Measurements from ENCODE around the gene INPP4B.

INPP4B gene

DNA sequence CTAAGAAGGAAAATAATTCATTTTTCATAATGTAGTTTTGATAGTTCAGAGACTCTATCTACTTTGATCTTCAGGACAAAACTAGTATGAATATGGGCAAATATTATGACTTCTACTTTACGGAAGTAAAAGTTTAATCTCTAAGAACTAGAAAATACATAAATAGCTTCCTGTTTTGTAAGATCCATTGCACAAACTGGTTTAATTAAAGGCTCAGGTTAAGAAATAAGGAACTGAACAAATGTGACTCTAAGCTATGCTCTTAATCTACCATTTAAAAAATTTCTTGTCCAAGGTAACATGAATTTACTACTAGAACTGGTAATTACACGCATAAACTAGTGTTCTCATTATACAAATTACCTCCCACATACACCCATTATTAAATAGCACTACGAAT is 360.6 kb downstream of the INPP4B start:
- no peak overlapping the region for H3K27ac ChIP-seq
- TF ChIP-seq ZFX (IDR thresholded peaks at IDR 0.05; ENCODE audit: borderline replicate concordance): no peak
- TF ChIP-seq, protein P1, sequence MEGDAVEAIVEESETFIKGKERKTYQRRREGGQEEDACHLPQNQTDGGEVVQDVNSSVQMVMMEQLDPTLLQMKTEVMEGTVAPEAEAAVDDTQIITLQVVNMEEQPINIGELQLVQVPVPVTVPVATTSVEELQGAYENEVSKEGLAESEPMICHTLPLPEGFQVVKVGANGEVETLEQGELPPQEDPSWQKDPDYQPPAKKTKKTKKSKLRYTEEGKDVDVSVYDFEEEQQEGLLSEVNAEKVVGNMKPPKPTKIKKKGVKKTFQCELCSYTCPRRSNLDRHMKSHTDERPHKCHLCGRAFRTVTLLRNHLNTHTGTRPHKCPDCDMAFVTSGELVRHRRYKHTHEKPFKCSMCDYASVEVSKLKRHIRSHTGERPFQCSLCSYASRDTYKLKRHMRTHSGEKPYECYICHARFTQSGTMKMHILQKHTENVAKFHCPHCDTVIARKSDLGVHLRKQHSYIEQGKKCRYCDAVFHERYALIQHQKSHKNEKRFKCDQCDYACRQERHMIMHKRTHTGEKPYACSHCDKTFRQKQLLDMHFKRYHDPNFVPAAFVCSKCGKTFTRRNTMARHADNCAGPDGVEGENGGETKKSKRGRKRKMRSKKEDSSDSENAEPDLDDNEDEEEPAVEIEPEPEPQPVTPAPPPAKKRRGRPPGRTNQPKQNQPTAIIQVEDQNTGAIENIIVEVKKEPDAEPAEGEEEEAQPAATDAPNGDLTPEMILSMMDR (IDR thresholded peaks at IDR 0.05): no peak

DNA sequence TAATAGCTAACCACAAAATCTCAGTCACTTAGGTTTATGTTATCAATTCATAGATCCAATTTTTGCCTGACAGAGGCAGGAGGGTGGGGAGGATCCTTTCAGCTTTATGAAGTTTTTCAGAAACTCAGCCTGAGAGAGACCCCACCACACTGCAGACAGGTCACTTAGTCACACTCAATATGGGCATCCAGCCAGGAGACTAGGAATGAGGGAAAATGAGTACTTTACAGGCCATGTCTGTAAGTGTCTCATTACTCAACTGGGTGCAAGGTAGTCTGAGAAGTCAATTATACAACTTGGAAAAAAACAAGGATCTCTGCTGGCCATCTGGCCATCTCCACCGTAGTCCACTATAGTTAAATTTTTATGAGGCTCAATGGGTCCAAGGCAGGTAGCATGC is 365.9 kb downstream of the INPP4B start:
- no peak overlapping the region for H3K27ac ChIP-seq
- TF ChIP-seq ZFX (IDR thresholded peaks at IDR 0.05; ENCODE audit: borderline replicate concordance): no peak
- TF ChIP-seq, protein P1 (IDR thresholded peaks at IDR 0.05): no peak

DNA sequence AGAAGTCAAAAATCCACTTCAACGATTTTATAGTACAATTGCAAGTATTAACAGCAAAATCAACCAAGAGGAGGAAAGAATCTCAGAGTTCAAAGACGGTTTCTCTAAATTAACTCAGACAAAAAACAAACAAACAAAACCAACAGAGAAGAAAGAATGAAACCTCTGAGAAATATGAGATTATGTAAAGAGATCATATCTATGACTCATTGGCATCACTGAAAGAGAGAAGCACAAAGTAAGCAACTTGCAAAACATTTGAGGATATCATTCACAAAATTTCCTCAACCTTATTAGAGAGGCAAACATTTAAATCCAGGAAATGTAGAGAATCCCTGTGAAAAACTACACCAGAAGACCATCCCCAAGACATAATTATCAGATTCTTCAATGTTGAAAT is 370.4 kb downstream of the INPP4B start:
- TF ChIP-seq, protein P1 (IDR thresholded peaks at IDR 0.05): no peak
- TF ChIP-seq ZFX (IDR thresholded peaks at IDR 0.05; ENCODE audit: borderline replicate concordance): no peak

DNA sequence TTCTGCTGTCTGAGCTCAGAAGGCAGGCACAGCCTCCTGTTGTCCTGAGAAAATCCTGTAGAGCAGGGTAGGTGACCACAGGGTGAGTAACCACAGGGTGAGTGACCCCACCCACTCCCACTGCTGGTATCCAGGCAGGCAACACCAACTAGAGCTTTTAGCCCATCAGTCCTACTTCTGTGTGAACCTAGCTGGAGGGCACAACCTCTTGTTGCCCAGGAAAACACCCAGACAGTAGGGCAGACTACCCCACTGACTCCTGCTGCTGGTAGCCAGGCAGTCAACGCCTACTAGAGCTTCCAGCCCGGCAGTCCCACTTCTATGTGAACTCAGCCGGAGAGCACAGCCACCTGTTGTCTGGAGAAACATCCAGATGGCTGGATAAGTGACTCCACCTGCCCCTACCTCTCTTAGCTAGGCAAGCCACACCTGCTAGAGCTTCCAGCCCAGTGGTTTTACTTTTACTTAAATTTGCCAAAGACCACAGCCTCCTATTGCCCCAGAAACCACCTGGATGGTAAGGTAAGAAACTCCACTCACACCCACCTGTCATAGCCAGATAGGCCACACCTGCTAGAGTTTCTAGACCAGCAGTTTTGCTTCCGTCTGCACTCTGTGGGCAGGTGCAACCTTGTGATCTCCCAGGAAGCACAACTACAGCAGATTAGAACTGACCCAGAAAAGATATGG is 371.6 kb downstream of the INPP4B start:
- TF ChIP-seq, protein P1 (IDR thresholded peaks at IDR 0.05): no peak
- no peak for TF ChIP-seq ZFX (IDR thresholded peaks at IDR 0.05; ENCODE audit: borderline replicate concordance)
- peak overlapping the region; percentile 63 for H3K27ac ChIP-seq

More for the DNA sequence above, 370.4 kb downstream of the INPP4B start:
- peak overlapping the region; percentile 63 for H3K27ac ChIP-seq

DNA sequence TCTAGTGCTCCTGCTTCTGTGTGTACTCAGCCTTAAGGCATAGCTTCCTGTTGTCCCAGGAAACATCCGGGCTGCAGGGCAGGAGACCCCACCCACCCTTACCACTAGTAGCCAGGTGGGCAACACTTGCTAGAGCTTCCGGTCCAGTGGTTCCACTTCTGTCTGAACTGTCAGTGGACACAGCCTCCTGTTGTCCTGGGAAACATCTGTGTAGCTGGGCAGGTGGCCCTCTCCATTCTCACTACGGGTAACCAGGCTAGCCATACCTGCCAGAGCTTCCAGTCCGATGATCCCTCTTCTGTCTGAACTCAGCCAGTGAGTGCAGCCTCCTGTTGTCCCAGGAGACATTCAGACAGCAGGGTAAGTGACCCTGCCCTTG is 372.2 kb downstream of the INPP4B start:
- no peak overlapping the region for H3K27ac ChIP-seq

DNA sequence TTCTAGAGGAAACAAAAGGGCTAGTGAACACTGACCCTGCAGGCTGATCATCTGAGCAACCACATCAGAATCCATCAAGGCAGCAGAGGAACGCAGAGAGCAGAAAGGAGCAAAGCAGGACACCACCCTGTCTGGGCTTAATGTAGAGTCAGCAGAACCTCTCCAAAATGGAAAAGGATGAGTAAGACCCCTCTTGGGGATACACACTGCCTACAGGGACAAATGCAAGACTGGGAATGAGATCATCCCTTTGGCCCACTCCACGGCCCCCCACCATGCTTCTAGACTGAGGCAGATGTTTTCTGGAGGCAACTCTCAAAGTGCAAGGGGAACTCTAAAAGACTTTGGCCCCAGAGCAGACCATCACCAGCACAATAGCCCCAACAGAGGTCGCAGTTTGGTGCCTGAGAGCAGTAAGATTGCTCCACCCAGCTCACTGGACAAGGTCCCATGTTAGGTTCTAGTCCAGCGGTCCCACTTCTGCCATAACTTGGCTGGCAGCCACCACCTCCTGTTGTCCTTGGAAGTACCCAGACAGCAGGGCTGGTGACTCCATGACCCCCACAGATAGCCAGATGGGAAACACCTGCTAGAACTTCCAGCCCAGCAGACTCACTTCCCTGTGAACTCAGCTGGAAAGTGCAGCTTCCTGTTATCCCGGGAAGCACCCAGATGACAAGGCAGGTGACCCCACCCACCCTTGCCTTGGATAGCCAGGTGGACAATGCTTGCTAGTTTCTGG is 372.7 kb downstream of the INPP4B start:
- no peak overlapping the region for H3K27ac ChIP-seq
- TF ChIP-seq, protein P1 (IDR thresholded peaks at IDR 0.05): no peak

More for the DNA sequence above, 372.2 kb downstream of the INPP4B start:
- TF ChIP-seq, protein P1 (IDR thresholded peaks at IDR 0.05): no peak
- TF ChIP-seq ZFX (IDR thresholded peaks at IDR 0.05; ENCODE audit: borderline replicate concordance): no peak

DNA sequence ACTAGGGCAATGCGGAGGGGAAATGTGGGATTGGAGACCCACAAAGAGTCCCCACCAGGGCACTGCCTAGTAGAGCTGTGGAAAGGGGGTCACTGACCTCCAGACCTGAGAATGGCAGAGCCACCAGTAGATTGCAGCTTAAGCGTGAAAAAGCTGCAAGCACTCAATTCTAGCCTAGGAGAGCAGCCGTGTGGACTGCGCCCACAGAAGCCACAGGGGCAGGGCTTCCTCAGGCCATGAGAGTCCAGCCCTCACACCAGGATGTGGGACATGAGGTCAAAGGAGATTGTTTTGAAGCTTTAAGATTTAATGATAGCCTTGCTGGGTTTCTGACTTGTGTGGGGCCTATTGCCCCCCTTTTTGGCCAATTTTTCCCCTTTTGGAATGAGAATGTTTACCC is 379.0 kb downstream of the INPP4B start:
- H3K27ac ChIP-seq: no peak overlapping the region
- TF ChIP-seq, protein P1 (IDR thresholded peaks at IDR 0.05): no peak
- TF ChIP-seq ZFX (IDR thresholded peaks at IDR 0.05; ENCODE audit: borderline replicate concordance): no peak

Measured in 22Rv1 (cell line).